Measurements from ENCODE around the gene FAM25G.
"Not testable (repeated sequence)": the region's sequence is repeated elsewhere in the genome, so short reads cannot be mapped to it uniquely, and the experiment has no call there.

Gene FAM25G

GRCh38 chr10:47468731-47469528 is 22.6 kb downstream of the FAM25G start:
- DNase-seq (ENCODE audit: low spot score); in situ Hi-C loops (cut with MboI; ENCODE audit: low pct_unique_long_range_greater_than_20kb, low sequenced_read_pairs, unreplicated experiment): not testable (repeated sequence)

GRCh38 chr10:47467957-47468356 is 23.5 kb downstream of the FAM25G start:
- DNase-seq (ENCODE audit: low spot score); in situ Hi-C loops (cut with MboI; ENCODE audit: low pct_unique_long_range_greater_than_20kb, low sequenced_read_pairs, unreplicated experiment): not testable (repeated sequence)

- DNase-seq (ENCODE audit: low spot score); in situ Hi-C loops (cut with MboI; ENCODE audit: low pct_unique_long_range_greater_than_20kb, low sequenced_read_pairs, unreplicated experiment): not testable (repeated sequence)
Measured at GRCh38 chr10:47467458-47467857, 24.0 kb downstream of the FAM25G start.

- DNase-seq (ENCODE audit: low spot score); in situ Hi-C loops (cut with MboI; ENCODE audit: low pct_unique_long_range_greater_than_20kb, low sequenced_read_pairs, unreplicated experiment): not testable (repeated sequence)
Measured at GRCh38 chr10:47465216-47465917, 26.1 kb downstream of the FAM25G start.

- DNase-seq (ENCODE audit: low spot score); in situ Hi-C loops (cut with MboI; ENCODE audit: low pct_unique_long_range_greater_than_20kb, low sequenced_read_pairs, unreplicated experiment): not testable (repeated sequence)
Measured at GRCh38 chr10:47462577-47463358, 28.7 kb downstream of the FAM25G start.

- DNase-seq (ENCODE audit: low spot score); in situ Hi-C loops (cut with MboI; ENCODE audit: low pct_unique_long_range_greater_than_20kb, low sequenced_read_pairs, unreplicated experiment): not testable (repeated sequence)
Measured at GRCh38 chr10:47461261-47461687, 30.2 kb downstream of the FAM25G start.

GRCh38 chr10:47458466-47459154 is 32.9 kb downstream of the FAM25G start:
- in situ Hi-C loops (cut with MboI; ENCODE audit: low pct_unique_long_range_greater_than_20kb, low sequenced_read_pairs, unreplicated experiment), result no loop called here
- no peak for DNase-seq (ENCODE audit: low spot score)

GRCh38 chr10:47457826-47458225 is 33.7 kb downstream of the FAM25G start:
- no peak for DNase-seq (ENCODE audit: low spot score)
- in situ Hi-C loops (cut with MboI; ENCODE audit: low pct_unique_long_range_greater_than_20kb, low sequenced_read_pairs, unreplicated experiment), result no loop called here
- no peak for TF ChIP-seq CTCF (IDR thresholded peaks at IDR 0.05; ENCODE audit: extremely low read depth, insufficient read depth, missing control alignments)

More at GRCh38 chr10:47458466-47459154, 32.9 kb downstream of the FAM25G start:
- TF ChIP-seq CTCF (IDR thresholded peaks at IDR 0.05; ENCODE audit: extremely low read depth, insufficient read depth, missing control alignments), result no peak

GRCh38 chr10:47457528-47457820 is 34.0 kb downstream of the FAM25G start:
- in situ Hi-C loops (cut with MboI; ENCODE audit: low pct_unique_long_range_greater_than_20kb, low sequenced_read_pairs, unreplicated experiment), result no loop called here
- no peak for TF ChIP-seq CTCF (IDR thresholded peaks at IDR 0.05; ENCODE audit: extremely low read depth, insufficient read depth, missing control alignments)
- DNase-seq (ENCODE audit: low spot score), result no peak

Data from GM13977 (cell line).